Testis (tissue), 3 donors: Measurements from ENCODE around the gene CNKSR1. TPM values are rescaled to one million over a fixed set of nuclear protein-coding genes. Genes with fewer than 3 reads are reported as not detected.

Experiments
- DNase-seq: peaks from one replicate; pipeline ENCODE4 v3.0.0-alpha.2; 2019
- H3K27ac ChIP-seq, 2 donors: fragments of 200-600 bp; sonication (generic); one replicate each; pipeline ENCODE4 v1.5.1; 2019
- H3K27me3 ChIP-seq: fragments of 200-600 bp; sonication (generic); one replicate; pipeline ENCODE4 v1.5.1; 2019
- H3K36me3 ChIP-seq: fragments of 200-600 bp; sonication (generic); one replicate; pipeline ENCODE4 v1.5.1; 2017; ENCODE audit warnings: low read depth; ENCODE audit errors: missing control alignments
- H3K4me1 ChIP-seq: fragments of 200-600 bp; sonication (generic); one replicate; pipeline ENCODE4 v1.5.1; 2019
- H3K4me3 ChIP-seq, 2 donors: fragments of 200-600 bp; sonication (generic); one replicate each; pipeline ENCODE4 v1.5.1; 2017 to 2019
- H3K9me3 ChIP-seq: fragments of 200-600 bp; sonication (generic); one replicate; pipeline ENCODE4 v1.5.1; 2017
- CTCF ChIP-seq, 3 experiments: fragments of 450-650 bp in 2 of 3; fragments of 200-600 bp in 1 of 3; sonication (generic) in 1 of 3; IDR thresholded peaks; one replicate each; pipeline ENCODE4 v1.5.1; 2016 to 2019; ENCODE audit warnings: antibody characterized with exemption in 3 of 3, mild to moderate bottlenecking in 2 of 3, moderate library complexity in 1 of 3
- POLR2A ChIP-seq: fragments of 450-650 bp; IDR thresholded peaks from one replicate; pipeline ENCODE4 v1.6.1; 2017; ENCODE audit warnings: antibody characterized with exemption, mild to moderate bottlenecking, moderate library complexity
- WGBS, 2 donors: methylation state at CpG; one replicate each; pipeline ENCODE4 v1.1.5; 2018; 5-methylcytosine and 5-hydroxymethylcytosine counted together
- intact Hi-C: fragments of 100-400 bp; cut with DNase I; formaldehyde crosslinking; loops from one replicate; pipeline ENCODE4 v1.15.1; 2023; ENCODE audit warnings: low total_unique reads
- polyA plus RNA-seq: library from polyadenylated mRNA; stranded (reverse); fragments of 350-450 nt; fragmentation: Illumina TruSeq; extraction: RNeasy Lipid Tissue Mini Kit (QIAGEN cat#74804); gene quantifications from one replicate; pipeline ENCODE4 v1.2.3, GENCODE V29; 2014; ENCODE audit warnings: low read depth, low replicate concordance; ENCODE audit not compliant: insufficient read depth
- total RNA-seq, 2 donors: library from RNA; depleted of rRNA; stranded (reverse); fragments of >200 nt; gene quantifications; one replicate each; pipeline ENCODE4 v1.2.3, GENCODE V29; 2016

CNKSR1 gene
- total and polyA plus RNA-seq, 3 donors from 2014 or later = 2.7 to 9.6 (median 7.6) TPM

- Histone ChIP-seq H3K27me3 (no peaks in the 10 kb centered on the region), H3K9me3 (no peaks in the 10 kb centered on the region), H3K4me1 (peaks cover 12% of the 10 kb centered on the region), H3K4me3 (no peak overlapping the region), H3K36me3 (no peaks in the 10 kb centered on the region), H3K27ac (no peak overlapping the region)
- intact Hi-C loops = loop anchor here (10.0 kb wide), 1 partner anchor 52 kb away; the partner anchor contains the start of gene PDIK1L
- no peak for DNase-seq
- WGBS, 2 donors = 80 to 98% methylated on average over 4 of the region's 4 CpGs
- no peak for TF ChIP-seq CTCF (IDR thresholded peaks at IDR 0.05)
- TF ChIP-seq POLR2A = no peak
Observed at GRCh38 chr1:26166719-26167281, 10.5 kb upstream of the CNKSR1 start.

- Histone ChIP-seq H3K4me1 (peaks cover 12% of the 10 kb centered on the region), H3K27ac (peak within 1 kb of the TSS; percentile 31 to 71), H3K4me3 (peak within 1 kb of the TSS; percentile 71 to 91), H3K36me3 (no peaks in the 10 kb centered on the region), H3K9me3 (no peaks in the 10 kb centered on the region), H3K27me3 (no peaks in the 10 kb centered on the region)
- no peak for TF ChIP-seq CTCF (IDR thresholded peaks at IDR 0.05)
- no peak for TF ChIP-seq POLR2A
- intact Hi-C loops = loop anchor here (10.0 kb wide), 1 partner anchor 54 kb away; the partner anchor contains the start of gene PDIK1L
- DNase-seq = no peak
- WGBS, 2 donors = 63 to 78% methylated on average over 5 of the region's 5 CpGs
Observed at GRCh38 chr1:26168410-26169197, 8.7 kb upstream of the CNKSR1 start, which contains the start of gene C1orf232. Gene C1orf232 (minus strand): TSS chr1:26168963. CDS start chr1:26168499, 464 bp downstream.

GRCh38 chr1:26169198-26169554 lies 8.1 kb upstream of the CNKSR1 start:
- peak overlapping the region; percentile 31 to 71 for H3K27ac ChIP-seq
- H3K27me3 ChIP-seq = no peaks in the 10 kb centered on the region
- 24 to 44% methylated on average over 4 of the region's 4 CpGs for WGBS, 2 donors
- TF ChIP-seq CTCF (IDR thresholded peaks at IDR 0.05) (no peak), POLR2A (no peak)
- intact Hi-C loops = loop anchor here (10.0 kb wide), 1 partner anchor 54 kb away; the partner anchor contains the start of gene PDIK1L
- no peaks in the 10 kb centered on the region for H3K9me3 ChIP-seq
- no peaks in the 10 kb centered on the region for H3K36me3 ChIP-seq
- H3K4me1 ChIP-seq = peaks cover 12% of the 10 kb centered on the region
- no peak for DNase-seq
- H3K4me3 ChIP-seq = peak overlapping the region; percentile 71 to 91

- peak within 1 kb of the TSS; percentile 31 to 71 for H3K27ac ChIP-seq
- H3K9me3 ChIP-seq = no peaks in the 10 kb centered on the region
- H3K27me3 ChIP-seq = no peaks in the 10 kb centered on the region
- H3K4me1 ChIP-seq = peaks cover 12% of the 10 kb centered on the region
- DNase-seq = peak; percentile 96
- WGBS, 2 donors = 1% methylated on average over 26 to 34 of the region's 76 CpGs
- intact Hi-C loops = loop anchor here (10.0 kb wide), 1 partner anchor 55 kb away; the partner anchor contains the start of gene PDIK1L
- peak; percentile 90 to 99 (median 91) for TF ChIP-seq CTCF (IDR thresholded peaks at IDR 0.05)
- TF ChIP-seq POLR2A = no peak
- H3K36me3 ChIP-seq = no peaks in the 10 kb centered on the region
- peak within 1 kb of the TSS; percentile 71 to 91 for H3K4me3 ChIP-seq
Observed at GRCh38 chr1:26169669-26170471, 7.4 kb upstream of the CNKSR1 start, which contains the start of gene ZNF593. Gene ZNF593 (plus strand): TSS chr1:26169908. CDS start chr1:26169984, 76 bp downstream.
